ENCODE measurements around the gene LEFTY2. TPM values are rescaled to one million over a fixed set of nuclear protein-coding genes. Genes with fewer than 3 reads are reported as not detected.

Gene LEFTY2
- total and polyA plus RNA-seq, 9 of the 15 experiments (the other 6 are each of a cell fraction or from before 2014, with no cell fraction given) = 0.04 to 0.14 TPM; not detected in 7

GRCh38 chr1:225928186-225929175, 12.5 kb downstream of the LEFTY2 start (continued):
- TF ChIP-seq IRF1 (CRISPR knock-in tag; IDR thresholded peaks at IDR 0.05; ENCODE audit: borderline replicate concordance) (no peak), ZNF511 (CRISPR knock-in tag; IDR thresholded peaks at IDR 0.05) (peak; percentile 66; the same call in 1 of the 2 replicates), ZFP1 (CRISPR knock-in tag; IDR thresholded peaks at IDR 0.05) (peak; percentile 62), THRA (IDR thresholded peaks at IDR 0.05) (peak; percentile 93), STAT6 (CRISPR knock-in tag; IDR thresholded peaks at IDR 0.05) (peak; percentile 70; the same call in 1 of the 2 replicates), YY1 (IDR thresholded peaks at IDR 0.05; ENCODE audit: borderline replicate concordance in 1 of 3, control insufficient read depth in 1 of 3, extremely low read depth in 1 of 3, insufficient read depth in 3 of 3, insufficient read length in 1 of 3, insufficient replicate concordance in 2 of 3, low read depth in 1 of 3, low read length in 2 of 3) (peak; percentile 56 to 95 (median 75)), SMARCE1 (IDR thresholded peaks at IDR 0.05) (peak; percentile 99), ZNF280A (IDR thresholded peaks at IDR 0.05; ENCODE audit: low read depth, partially characterized antibody) (no peak), RBBP5 (IDR thresholded peaks at IDR 0.05; ENCODE audit: borderline replicate concordance, insufficient read depth, low read length, poor library complexity, severe bottlenecking) (peak; percentile 92), HDAC8 (tag; IDR thresholded peaks at IDR 0.05) (peak; percentile 92), TBP (optimal IDR thresholded peaks at IDR 0.05; ENCODE audit: low read depth, low read length) (peak; percentile 70), ARID3B (CRISPR knock-in tag; IDR thresholded peaks at IDR 0.05; ENCODE audit: borderline replicate concordance) (peak; percentile 84; the same call in 1 of the 2 replicates)
